GM12801 (cell line): ENCODE measurements around the gene MRPS14.

Source experiments
- TF ChIP-seq, protein P1 (sequence below): IDR thresholded peaks from one replicate; pipeline ENCODE4 v1.5.1; 2011; ENCODE audit warnings: control low read depth; ENCODE audit not compliant: insufficient read length; ENCODE audit errors: extremely low read depth

MRPS14 gene

DNA sequence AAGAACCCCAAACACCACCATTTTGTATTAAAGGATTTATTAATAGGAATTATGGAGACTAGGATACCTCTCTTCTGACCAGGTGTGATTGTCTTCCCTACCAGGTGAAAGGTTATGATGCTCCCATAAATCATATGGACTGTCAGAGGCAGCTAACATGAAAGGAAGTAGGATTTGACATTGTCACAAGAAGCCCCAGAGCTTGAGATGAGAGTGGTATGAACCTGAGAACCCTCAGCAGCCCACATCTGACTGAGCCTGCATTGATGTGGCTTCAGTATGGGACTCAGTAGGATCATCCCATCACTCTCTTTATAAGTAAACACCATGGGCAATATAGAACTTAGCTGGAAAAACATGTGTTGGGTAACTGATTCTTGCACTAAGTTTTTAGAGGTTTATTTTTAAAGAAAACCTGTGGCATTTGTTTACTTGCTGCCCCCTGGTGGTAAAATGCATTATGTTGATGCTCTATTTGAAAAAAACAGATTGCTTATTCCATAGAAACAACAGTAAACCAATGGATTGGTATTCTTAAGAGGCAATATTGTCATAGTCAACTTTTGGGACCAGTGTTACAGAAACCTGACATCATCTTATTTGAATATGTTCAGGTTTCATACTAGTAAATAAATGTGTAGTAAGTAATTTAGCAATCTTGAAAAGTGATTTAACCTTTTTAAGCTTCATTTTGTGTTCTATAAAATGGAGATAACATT, 40.1 kb downstream of the MRPS14 start:
- TF ChIP-seq, protein P1, sequence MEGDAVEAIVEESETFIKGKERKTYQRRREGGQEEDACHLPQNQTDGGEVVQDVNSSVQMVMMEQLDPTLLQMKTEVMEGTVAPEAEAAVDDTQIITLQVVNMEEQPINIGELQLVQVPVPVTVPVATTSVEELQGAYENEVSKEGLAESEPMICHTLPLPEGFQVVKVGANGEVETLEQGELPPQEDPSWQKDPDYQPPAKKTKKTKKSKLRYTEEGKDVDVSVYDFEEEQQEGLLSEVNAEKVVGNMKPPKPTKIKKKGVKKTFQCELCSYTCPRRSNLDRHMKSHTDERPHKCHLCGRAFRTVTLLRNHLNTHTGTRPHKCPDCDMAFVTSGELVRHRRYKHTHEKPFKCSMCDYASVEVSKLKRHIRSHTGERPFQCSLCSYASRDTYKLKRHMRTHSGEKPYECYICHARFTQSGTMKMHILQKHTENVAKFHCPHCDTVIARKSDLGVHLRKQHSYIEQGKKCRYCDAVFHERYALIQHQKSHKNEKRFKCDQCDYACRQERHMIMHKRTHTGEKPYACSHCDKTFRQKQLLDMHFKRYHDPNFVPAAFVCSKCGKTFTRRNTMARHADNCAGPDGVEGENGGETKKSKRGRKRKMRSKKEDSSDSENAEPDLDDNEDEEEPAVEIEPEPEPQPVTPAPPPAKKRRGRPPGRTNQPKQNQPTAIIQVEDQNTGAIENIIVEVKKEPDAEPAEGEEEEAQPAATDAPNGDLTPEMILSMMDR: no peak

DNA sequence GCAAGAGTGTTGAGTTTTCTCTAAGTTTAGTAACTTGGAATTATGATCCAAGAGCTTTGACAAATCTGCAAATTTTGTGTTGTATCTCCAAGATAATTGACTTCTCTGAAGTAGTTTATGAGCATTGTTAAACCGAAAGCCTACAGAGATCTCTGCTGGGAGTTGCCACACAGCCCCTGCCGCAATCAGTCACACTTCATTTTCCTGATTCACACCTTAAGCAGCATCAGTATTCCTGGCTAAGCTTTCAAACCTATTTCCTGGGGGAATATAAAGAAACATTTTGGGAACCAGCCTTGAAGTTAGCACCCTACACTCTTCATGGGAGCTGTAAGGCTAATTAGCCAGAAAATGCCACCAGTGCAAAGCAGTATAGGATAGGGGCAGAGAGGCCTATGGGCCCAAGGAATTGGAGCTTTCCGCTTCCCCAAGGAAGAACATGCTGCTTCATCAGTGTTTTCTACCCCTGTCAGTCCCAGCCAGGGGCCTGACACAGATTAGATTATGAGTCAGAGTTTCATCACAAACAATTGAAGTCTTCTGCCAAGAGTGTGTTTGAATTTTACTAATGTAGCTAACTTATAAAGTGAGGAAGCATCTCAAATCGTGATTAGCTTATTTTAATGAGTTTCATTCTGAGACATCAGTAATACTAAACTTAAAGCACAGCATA, 46.7 kb downstream of the MRPS14 start:
- TF ChIP-seq, protein P1: no peak

GRCh38 chr1:174975764-174976163, 47.5 kb downstream of the MRPS14 start:
- TF ChIP-seq, protein P1: no peak

GRCh38 chr1:174974711-174975119, 48.5 kb downstream of the MRPS14 start:
- TF ChIP-seq, protein P1: no peak

GRCh38 chr1:174971902-174972301, 51.3 kb downstream of the MRPS14 start:
- TF ChIP-seq, protein P1: no peak

DNA sequence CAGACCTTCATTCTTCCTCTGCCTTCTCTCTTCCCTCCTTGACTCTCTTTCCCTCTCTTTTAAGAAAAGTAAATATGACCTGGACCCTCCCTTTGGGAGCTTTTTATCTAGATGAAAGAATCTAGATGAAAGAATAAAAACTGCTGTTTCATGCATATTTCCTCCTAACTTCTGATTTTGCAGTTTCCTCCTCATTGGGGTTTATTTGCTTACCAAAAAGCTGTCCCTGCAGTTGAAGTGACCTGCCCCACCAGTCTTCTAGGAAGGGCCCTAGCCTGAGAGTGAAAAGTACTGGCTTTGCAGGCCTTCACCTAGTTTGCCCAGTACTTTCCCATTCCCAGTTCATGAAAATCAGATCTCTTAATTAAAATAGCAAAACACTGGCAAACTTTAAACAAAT, 51.8 kb downstream of the MRPS14 start:
- TF ChIP-seq, protein P1: no peak

GRCh38 chr1:174969977-174970376, 53.2 kb downstream of the MRPS14 start:
- TF ChIP-seq, protein P1: no peak
